Hepatocyte (in vitro differentiated cells): ENCODE measurements around the gene RGS11.

Experiments used
- CTCF ChIP-seq: fragments of 200-600 bp; sonication (generic); IDR thresholded peaks from 2 replicates; pipeline ENCODE4 v1.5.1; 2016; ENCODE audit warnings: antibody characterized with exemption, mild to moderate bottlenecking; ENCODE audit not compliant: poor library complexity
- EZH2 ChIP-seq: fragments of 200-600 bp; sonication (generic); IDR thresholded peaks from 2 replicates; pipeline ENCODE4 v1.6.1; 2016; ENCODE audit warnings: antibody characterized with exemption, mild to moderate bottlenecking, borderline replicate concordance
- EZH2phosphoT487 ChIP-seq: fragments of 200-600 bp; sonication (generic); IDR thresholded peaks from one replicate; pipeline ENCODE4 v1.6.1; 2018; ENCODE audit warnings: antibody characterized with exemption, mild to moderate bottlenecking, low read depth, moderate library complexity; ENCODE audit not compliant: unreplicated experiment, severe bottlenecking

DNA sequence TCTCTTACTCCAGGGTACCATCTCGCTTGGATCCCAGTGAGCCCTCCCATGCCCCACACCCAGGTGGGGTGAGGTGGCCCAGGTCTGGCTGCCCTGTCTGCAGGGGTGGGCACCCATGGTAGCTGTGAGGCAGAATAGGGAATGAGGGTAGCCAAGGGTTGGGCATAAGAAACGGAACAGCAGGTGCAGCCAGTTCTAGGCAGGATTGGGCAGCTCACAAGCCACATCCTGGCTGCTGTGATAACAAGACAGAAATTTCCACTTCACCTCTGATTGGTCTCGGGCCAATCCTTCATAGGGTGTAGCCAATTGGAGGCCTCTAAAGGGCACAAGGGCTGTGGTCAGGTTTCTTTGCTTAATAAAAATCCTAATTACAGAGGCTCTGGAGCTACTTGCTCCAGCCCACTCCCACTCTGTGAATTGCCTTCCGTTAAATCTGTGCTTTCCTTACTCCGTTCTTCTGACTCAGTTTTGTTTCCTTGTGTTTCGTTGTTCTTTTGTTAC lies 3.2 kb upstream of the RGS11 start:
- TF ChIP-seq CTCF (no peak), EZH2 (no peak), EZH2phosphoT487 (no peak)
